GM12878 (cell line): ENCODE results near the gene EIF3A. TPM values are rescaled to one million over a fixed set of nuclear protein-coding genes. Genes with fewer than 3 reads are reported as not detected.

Experiments used
- ATAC-seq: fragments of 200-7000 bp; cut with Tn5 transposase; 3 replicates; pipeline ENCODE4 v1.9.1; 2020; ENCODE audit warnings: mild to moderate bottlenecking, moderate library complexity
- BruUV-seq: library from RNA; stranded (reverse); fragments of 400-500 nt; replicated peaks from 2 replicates; lab custom pipeline; 2021; lab: Mats Ljungman, UMichigan
- CTCF ChIA-PET: fragments of 300-600 bp; sonication (Branson Sonifier 250); formaldehyde crosslinking; extraction: SDS; loops from one replicate; lab custom pipeline; 2021; ENCODE audit warnings: inconsistent platforms; lab: Yijun Ruan, JAX
- POLR2A ChIA-PET: fragments of 350-600 bp; formaldehyde crosslinking; extraction: SDS; loops from one replicate; lab custom pipeline; 2021; ENCODE audit warnings: inconsistent platforms; lab: Charles Lee
- RAD21 ChIA-PET: fragments of 300-600 bp; sonication (Branson Sonifier 250); formaldehyde crosslinking; loops from one replicate; lab custom pipeline; 2023; ENCODE audit warnings: antibody characterized with exemption; ENCODE audit not compliant: unreplicated experiment; lab: Charles Lee
- SMC1A ChIA-PET: fragments of 300-600 bp; sonication (Branson Sonifier 250); formaldehyde crosslinking; loops from one replicate; lab custom pipeline; 2023; ENCODE audit not compliant: unreplicated experiment, uncharacterized antibody; lab: Charles Lee
- DNase-seq: peaks from one replicate; pipeline ENCODE4 v3.0.0-alpha.2; 2011; ENCODE audit warnings: low read depth, low spot score
- FAIRE-seq: peaks from 3 replicates; lab custom pipeline; 2011; peaks lifted over from hg19 to GRCh38; lab: Jason Lieb, UNC
- H2AFZ ChIP-seq: 2 replicates; pipeline ENCODE4 v1.6.0; 2011; ENCODE audit warnings: low read depth, low read length, control low read depth; ENCODE audit not compliant: control insufficient read depth
- H3K27ac ChIP-seq: 2 replicates; pipeline ENCODE4 v1.5.1; 2011; ENCODE audit warnings: control low read depth; ENCODE audit not compliant: control insufficient read depth, insufficient read depth
- H3K27me3 ChIP-seq, 2 experiments: replicated peaks in 1 of 2; 2 replicates each; pipeline versions ENCODE4 v1.6.0 to v1.6.1; 2011; ENCODE audit warnings: low read length in 1 of 2; ENCODE audit not compliant: control insufficient read depth in 2 of 2, insufficient read depth in 2 of 2
- H3K36me3 ChIP-seq, 2 experiments: 2 replicates each; pipeline ENCODE4 v1.5.1; 2011; ENCODE audit warnings: low read length in 1 of 2; ENCODE audit not compliant: control insufficient read depth in 2 of 2, insufficient read depth in 2 of 2
- H3K4me1 ChIP-seq: 2 replicates; pipeline ENCODE4 v1.6.1; 2011; ENCODE audit warnings: mild to moderate bottlenecking, low read length, moderate library complexity, mixed read lengths; ENCODE audit not compliant: control insufficient read depth, insufficient read depth
- H3K4me2 ChIP-seq: 2 replicates; pipeline ENCODE4 v1.6.0; 2011; ENCODE audit warnings: control low read depth; ENCODE audit not compliant: control insufficient read depth, insufficient read depth
- H3K4me3 ChIP-seq: fragments of 200-600 bp; sonication (generic); 2 replicates; pipeline ENCODE4 v1.5.1; 2016
- H3K79me2 ChIP-seq: 2 replicates; pipeline ENCODE4 v1.6.0; 2011; ENCODE audit warnings: low read length; ENCODE audit not compliant: control insufficient read depth, insufficient read depth
- H3K9ac ChIP-seq: 2 replicates; pipeline ENCODE4 v1.8.0; 2011; ENCODE audit warnings: low read length, control low read depth, mixed read lengths; ENCODE audit not compliant: control insufficient read depth, insufficient read depth
- H3K9me3 ChIP-seq: replicated peaks from 3 replicates; pipeline ENCODE4 v1.5.1; 2011; ENCODE audit warnings: mild to moderate bottlenecking, low read length; ENCODE audit not compliant: control insufficient read depth, insufficient read depth
- H4K20me1 ChIP-seq: 2 replicates; pipeline ENCODE4 v1.6.0; 2011; ENCODE audit not compliant: control insufficient read depth, insufficient read depth
- BCL11A ChIP-seq: IDR thresholded peaks from 2 replicates; pipeline ENCODE4 v1.6.1; 2011; ENCODE audit warnings: low read depth, low read length
- LARP7 ChIP-seq: fragments of 450-650 bp; IDR thresholded peaks from 2 replicates; pipeline ENCODE4 v1.6.1; 2017; ENCODE audit warnings: mild to moderate bottlenecking
- MEF2B ChIP-seq: fragments of 450-650 bp; IDR thresholded peaks from 2 replicates; pipeline ENCODE4 v1.6.1; 2018; ENCODE audit warnings: mild to moderate bottlenecking, moderate library complexity; ENCODE audit not compliant: partially characterized antibody, poor library complexity, severe bottlenecking
- NBN ChIP-seq: fragments of 450-650 bp; IDR thresholded peaks from 2 replicates; pipeline ENCODE4 v1.6.1; 2016
- NFXL1 ChIP-seq: fragments of 450-650 bp; IDR thresholded peaks from 2 replicates; pipeline ENCODE4 v1.6.1; 2017; ENCODE audit warnings: antibody characterized with exemption, mild to moderate bottlenecking, borderline replicate concordance
- NR2C1 ChIP-seq: fragments of 450-650 bp; IDR thresholded peaks from 2 replicates; pipeline ENCODE4 v1.6.1; 2017; ENCODE audit warnings: antibody characterized with exemption, mild to moderate bottlenecking, moderate library complexity
- PML ChIP-seq: IDR thresholded peaks from 2 replicates; pipeline ENCODE4 v1.6.1; 2012; ENCODE audit warnings: low read length, inconsistent platforms
- SIX5 ChIP-seq: IDR thresholded peaks from 2 replicates; pipeline ENCODE4 v1.6.1; 2011; ENCODE audit warnings: mild to moderate bottlenecking, low read depth, low read length, moderate library complexity; ENCODE audit not compliant: severe bottlenecking
- SPI1 ChIP-seq: IDR thresholded peaks from 2 replicates; pipeline ENCODE4 v1.6.1; 2011; ENCODE audit warnings: low read depth, mild to moderate bottlenecking, low read length, moderate library complexity, borderline replicate concordance; ENCODE audit not compliant: insufficient read depth
- SREBF2 ChIP-seq: IDR thresholded peaks from 2 replicates; pipeline ENCODE4 v1.6.1; 2012; ENCODE audit warnings: mild to moderate bottlenecking, low read length
- YBX1 ChIP-seq: fragments of 450-650 bp; IDR thresholded peaks from 2 replicates; pipeline ENCODE4 v1.6.1; 2016; ENCODE audit warnings: antibody characterized with exemption
- ZNF384 ChIP-seq: IDR thresholded peaks from 2 replicates; pipeline ENCODE4 v1.6.1; 2012; ENCODE audit warnings: low read depth, mild to moderate bottlenecking, low read length, improper control_type of control experiment, borderline replicate concordance
- WGBS: methylation state at CpG from one replicate; pipeline ENCODE4 v1.1.6; 2016; ENCODE audit warnings: low lambda C conversion rate; ENCODE audit not compliant: insufficient replicate concordance, insufficient coverage; ENCODE audit errors: missing lambda C conversion rate; 5-methylcytosine and 5-hydroxymethylcytosine counted together
- in situ Hi-C: fragments of 300-500 bp; cut with MboI; formaldehyde crosslinking; loops from 9 replicates; pipeline ENCODE4 v1.14.3; 2018; ENCODE audit warnings: mixed read lengths
- intact Hi-C: fragments of 100-400 bp; cut with micrococcal nuclease; formaldehyde crosslinking; loops from one replicate; pipeline ENCODE4 v1.14.2; 2022; ENCODE audit not compliant: unreplicated experiment
- polyA plus RNA-seq, 11 experiments: library from polyadenylated mRNA; depleted of rRNA in 4 of 11; unstranded in 6 of 11; stranded (reverse) in 5 of 11; fragments of >200 nt; fragmentation: Nextera tagmentation in 4 of 11; fragmentation: Illumina TruSeq in 1 of 11; extraction: Ambion mirVana in 4 of 11; extraction: Trizol in 1 of 11; gene quantifications; 1 replicate in 1 of 11; 2 replicates in 10 of 11; pipeline versions ENCODE4 v1.2.1 to v1.2.3, GENCODE V29; 2011 to 2016; ENCODE audit warnings: inconsistent platforms in 2 of 11, missing spikeins in 2 of 11, low read depth in 1 of 11
- total RNA-seq, 4 experiments: library from RNA; depleted of rRNA in 3 of 4; stranded (reverse); fragments of >200 nt in 3 of 4; fragmentation: Illumina TruSeq in 1 of 4; extraction: Trizol in 1 of 4; gene quantifications; 2 replicates each; pipeline versions ENCODE4 v1.2.1 to v1.2.3, GENCODE V29; 2013 to 2021
- TF ChIP-seq, protein P1 (sequence below): fragments of 450-650 bp; IDR thresholded peaks from 2 replicates; pipeline ENCODE4 v1.6.1; 2017; ENCODE audit warnings: mild to moderate bottlenecking, moderate library complexity
- TF ChIP-seq, protein P2 (sequence below): fragments of 450-650 bp; conservative IDR thresholded peaks from 2 replicates; pipeline ENCODE4 v1.6.1; 2017; ENCODE audit warnings: mild to moderate bottlenecking, moderate library complexity
- TF ChIP-seq, protein P3 (sequence below): fragments of 450-650 bp; IDR thresholded peaks from 2 replicates; pipeline ENCODE4 v1.6.1; 2017; ENCODE audit warnings: borderline replicate concordance

The EIF3A gene
- total and polyA plus RNA-seq, 10 of the 15 experiments (the other 5 are each of a cell fraction or from before 2014, with no cell fraction given), result 42.3 to 195 (median 96.3) TPM

DNA sequence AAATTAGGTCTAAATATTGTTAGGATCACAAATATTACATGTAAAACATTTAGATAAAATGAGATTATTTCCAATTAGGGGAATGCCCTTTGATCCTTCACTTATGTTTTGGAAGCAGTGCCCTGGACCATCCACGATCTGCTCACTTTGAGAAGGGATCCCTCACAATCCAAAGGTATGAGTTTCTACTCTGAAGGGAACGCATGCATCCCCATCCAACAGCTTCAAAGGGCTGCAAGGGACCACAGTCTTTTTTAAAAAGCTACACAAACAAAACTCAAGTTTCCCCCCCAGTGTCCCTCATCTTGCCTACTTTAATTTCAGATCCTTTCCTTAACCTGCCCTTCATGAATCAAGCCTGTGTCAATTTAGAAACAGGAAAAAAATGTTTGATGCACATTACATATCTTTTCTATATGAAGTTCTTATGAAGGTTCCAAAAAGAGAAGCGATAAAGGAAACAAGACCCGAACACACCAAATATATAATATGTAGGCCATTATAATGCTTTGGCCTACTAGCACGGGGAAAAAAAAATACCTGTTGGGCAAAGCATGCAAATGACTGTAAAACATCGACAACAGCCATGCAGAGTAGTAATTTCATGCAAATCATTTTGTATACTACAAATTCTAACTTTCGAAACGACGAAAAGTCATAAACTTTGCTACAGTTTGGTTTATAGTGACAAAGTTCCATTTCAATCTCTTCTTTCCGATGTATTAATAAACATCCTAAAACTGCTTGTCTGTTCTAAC, 2.0 kb downstream of the EIF3A start:
- H2AFZ ChIP-seq, result no peak overlapping the region
- peaks cover 7% of the 10 kb centered on the region for H4K20me1 ChIP-seq
- ChIA-PET POLR2A (interaction anchor here (0.7 to 1.1 kb wide), 3 partner anchors 23 to 41 kb away, joined by 3 to 7 read pairs (median 5); no protein-coding TSS in a partner anchor), CTCF (no interaction called here), RAD21 (interaction anchor here (1.1 to 1.2 kb wide), 2 partner anchors 101 to 120 kb away, joined by 3 to 5 read pairs; no protein-coding TSS in a partner anchor), SMC1A (interaction anchor here (0.6 to 2.2 kb wide), 7 partner anchors 17 to 1308 kb away, joined by 3 to 9 read pairs (median 4); partner anchors contain the start of gene DENND10)
- H3K27ac ChIP-seq, result peak overlapping the region; percentile 94
- FAIRE-seq, result no peak
- no peak for DNase-seq
- in situ Hi-C loops (no loop called here), intact Hi-C loops (loop anchor here (5.0 to 10.0 kb wide), 3 partner anchors 44 to 516 kb away; partner anchors contain the start of gene TIAL1)
- H3K4me1 ChIP-seq, result peaks cover 3% of the 10 kb centered on the region; the same call in 1 of the 2 replicates
- H3K9me3 ChIP-seq, result no peaks in the 10 kb centered on the region
- WGBS, result 2% methylated on average over 10 of the region's 10 CpGs
- H3K36me3 ChIP-seq, result peaks cover 0 to 12% of the 10 kb centered on the region in 2 experiments; a peak in 3 of 4 replicates
- H3K9ac ChIP-seq, result peak overlapping the region; percentile 96
- no TSS peak for BruUV-seq
- H3K4me2 ChIP-seq, result peak overlapping the region; percentile 91
- peak overlapping the region; percentile 83 for H3K4me3 ChIP-seq
- peaks cover 77% of the 10 kb centered on the region for H3K79me2 ChIP-seq
- ATAC-seq, result no peak
- H3K27me3 ChIP-seq, result no peaks in the 10 kb centered on the region
- no peak for TF ChIP-seq SREBF2
- no peak for TF ChIP-seq SPI1
- TF ChIP-seq PML, result no peak
- TF ChIP-seq ZNF384, result no peak
- TF ChIP-seq YBX1, result no peak
- TF ChIP-seq, protein P1, sequence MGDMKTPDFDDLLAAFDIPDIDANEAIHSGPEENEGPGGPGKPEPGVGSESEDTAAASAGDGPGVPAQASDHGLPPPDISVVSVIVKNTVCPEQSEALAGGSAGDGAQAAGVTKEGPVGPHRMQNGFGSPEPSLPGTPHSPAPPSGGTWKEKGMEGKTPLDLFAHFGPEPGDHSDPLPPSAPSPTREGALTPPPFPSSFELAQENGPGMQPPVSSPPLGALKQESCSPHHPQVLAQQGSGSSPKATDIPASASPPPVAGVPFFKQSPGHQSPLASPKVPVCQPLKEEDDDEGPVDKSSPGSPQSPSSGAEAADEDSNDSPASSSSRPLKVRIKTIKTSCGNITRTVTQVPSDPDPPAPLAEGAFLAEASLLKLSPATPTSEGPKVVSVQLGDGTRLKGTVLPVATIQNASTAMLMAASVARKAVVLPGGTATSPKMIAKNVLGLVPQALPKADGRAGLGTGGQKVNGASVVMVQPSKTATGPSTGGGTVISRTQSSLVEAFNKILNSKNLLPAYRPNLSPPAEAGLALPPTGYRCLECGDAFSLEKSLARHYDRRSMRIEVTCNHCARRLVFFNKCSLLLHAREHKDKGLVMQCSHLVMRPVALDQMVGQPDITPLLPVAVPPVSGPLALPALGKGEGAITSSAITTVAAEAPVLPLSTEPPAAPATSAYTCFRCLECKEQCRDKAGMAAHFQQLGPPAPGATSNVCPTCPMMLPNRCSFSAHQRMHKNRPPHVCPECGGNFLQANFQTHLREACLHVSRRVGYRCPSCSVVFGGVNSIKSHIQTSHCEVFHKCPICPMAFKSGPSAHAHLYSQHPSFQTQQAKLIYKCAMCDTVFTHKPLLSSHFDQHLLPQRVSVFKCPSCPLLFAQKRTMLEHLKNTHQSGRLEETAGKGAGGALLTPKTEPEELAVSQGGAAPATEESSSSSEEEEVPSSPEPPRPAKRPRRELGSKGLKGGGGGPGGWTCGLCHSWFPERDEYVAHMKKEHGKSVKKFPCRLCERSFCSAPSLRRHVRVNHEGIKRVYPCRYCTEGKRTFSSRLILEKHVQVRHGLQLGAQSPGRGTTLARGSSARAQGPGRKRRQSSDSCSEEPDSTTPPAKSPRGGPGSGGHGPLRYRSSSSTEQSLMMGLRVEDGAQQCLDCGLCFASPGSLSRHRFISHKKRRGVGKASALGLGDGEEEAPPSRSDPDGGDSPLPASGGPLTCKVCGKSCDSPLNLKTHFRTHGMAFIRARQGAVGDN, result no peak
- no peak for TF ChIP-seq NBN
- no peak for TF ChIP-seq LARP7
- no peak for TF ChIP-seq NFXL1
- TF ChIP-seq SIX5, result no peak
- no peak for TF ChIP-seq MEF2B
- TF ChIP-seq, protein P2, sequence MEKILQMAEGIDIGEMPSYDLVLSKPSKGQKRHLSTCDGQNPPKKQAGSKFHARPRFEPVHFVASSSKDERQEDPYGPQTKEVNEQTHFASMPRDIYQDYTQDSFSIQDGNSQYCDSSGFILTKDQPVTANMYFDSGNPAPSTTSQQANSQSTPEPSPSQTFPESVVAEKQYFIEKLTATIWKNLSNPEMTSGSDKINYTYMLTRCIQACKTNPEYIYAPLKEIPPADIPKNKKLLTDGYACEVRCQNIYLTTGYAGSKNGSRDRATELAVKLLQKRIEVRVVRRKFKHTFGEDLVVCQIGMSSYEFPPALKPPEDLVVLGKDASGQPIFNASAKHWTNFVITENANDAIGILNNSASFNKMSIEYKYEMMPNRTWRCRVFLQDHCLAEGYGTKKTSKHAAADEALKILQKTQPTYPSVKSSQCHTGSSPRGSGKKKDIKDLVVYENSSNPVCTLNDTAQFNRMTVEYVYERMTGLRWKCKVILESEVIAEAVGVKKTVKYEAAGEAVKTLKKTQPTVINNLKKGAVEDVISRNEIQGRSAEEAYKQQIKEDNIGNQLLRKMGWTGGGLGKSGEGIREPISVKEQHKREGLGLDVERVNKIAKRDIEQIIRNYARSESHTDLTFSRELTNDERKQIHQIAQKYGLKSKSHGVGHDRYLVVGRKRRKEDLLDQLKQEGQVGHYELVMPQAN, result no peak
- TF ChIP-seq, protein P3, sequence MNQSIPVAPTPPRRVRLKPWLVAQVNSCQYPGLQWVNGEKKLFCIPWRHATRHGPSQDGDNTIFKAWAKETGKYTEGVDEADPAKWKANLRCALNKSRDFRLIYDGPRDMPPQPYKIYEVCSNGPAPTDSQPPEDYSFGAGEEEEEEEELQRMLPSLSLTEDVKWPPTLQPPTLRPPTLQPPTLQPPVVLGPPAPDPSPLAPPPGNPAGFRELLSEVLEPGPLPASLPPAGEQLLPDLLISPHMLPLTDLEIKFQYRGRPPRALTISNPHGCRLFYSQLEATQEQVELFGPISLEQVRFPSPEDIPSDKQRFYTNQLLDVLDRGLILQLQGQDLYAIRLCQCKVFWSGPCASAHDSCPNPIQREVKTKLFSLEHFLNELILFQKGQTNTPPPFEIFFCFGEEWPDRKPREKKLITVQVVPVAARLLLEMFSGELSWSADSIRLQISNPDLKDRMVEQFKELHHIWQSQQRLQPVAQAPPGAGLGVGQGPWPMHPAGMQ, result no peak
- TF ChIP-seq BCL11A, result no peak
- no peak for TF ChIP-seq NR2C1
